DND-41 (cell line): ENCODE data around the gene GNB5.

Source experiments
- CTCF ChIP-seq: IDR thresholded peaks from 2 replicates; pipeline ENCODE4 v1.5.1; 2012; ENCODE audit warnings: borderline replicate concordance, low read length, moderate library complexity, mild to moderate bottlenecking; ENCODE audit not compliant: poor library complexity, severe bottlenecking; ENCODE audit errors: extremely low read depth
- EZH2 ChIP-seq: IDR thresholded peaks from 3 replicates; pipeline ENCODE4 v1.6.1; 2012; ENCODE audit warnings: borderline replicate concordance, low read depth, mild to moderate bottlenecking, moderate library complexity, low read length, inconsistent platforms; ENCODE audit not compliant: severe bottlenecking

GRCh38 chr15:52134502-52135144, 56.6 kb downstream of the GNB5 start:
- TF ChIP-seq EZH2 (no peak), CTCF (no peak)
